WERI-Rb-1 (cell line): ENCODE results near the gene CDK17.

Experiments used
- DNase-seq: peaks from one replicate; pipeline ENCODE4 v3.0.0-alpha.2; 2020
- H3K27ac ChIP-seq: fragments of 250-450 bp; sonication (Bioruptor Pico); 2 replicates; pipeline ENCODE4 v1.5.1; 2020; ENCODE audit warnings: mild to moderate bottlenecking, moderate library complexity
- H3K27me3 ChIP-seq: fragments of 250-450 bp; sonication (Bioruptor Pico); 2 replicates; pipeline ENCODE4 v1.5.1; 2021; ENCODE audit warnings: mild to moderate bottlenecking, low read depth, moderate library complexity; ENCODE audit not compliant: insufficient read depth, severe bottlenecking
- H3K36me3 ChIP-seq: fragments of 250-450 bp; sonication (Bioruptor Pico); 2 replicates; pipeline ENCODE4 v1.5.1; 2020; ENCODE audit warnings: mild to moderate bottlenecking, moderate library complexity
- H3K4me3 ChIP-seq: 2 replicates; pipeline ENCODE4 v1.5.1; 2011; ENCODE audit warnings: low read depth, mild to moderate bottlenecking, control low read depth, low read length
- H3K9me3 ChIP-seq: fragments of 250-450 bp; sonication (Bioruptor Pico); 2 replicates; pipeline ENCODE4 v1.5.1; 2021; ENCODE audit warnings: mild to moderate bottlenecking, moderate library complexity; ENCODE audit not compliant: severe bottlenecking
- TF ChIP-seq, protein P1 (sequence below): IDR thresholded peaks from 2 replicates; pipeline ENCODE4 v1.5.1; 2011; ENCODE audit warnings: low read depth, mild to moderate bottlenecking, control low read depth, inconsistent platforms, low read length

Gene CDK17

DNA sequence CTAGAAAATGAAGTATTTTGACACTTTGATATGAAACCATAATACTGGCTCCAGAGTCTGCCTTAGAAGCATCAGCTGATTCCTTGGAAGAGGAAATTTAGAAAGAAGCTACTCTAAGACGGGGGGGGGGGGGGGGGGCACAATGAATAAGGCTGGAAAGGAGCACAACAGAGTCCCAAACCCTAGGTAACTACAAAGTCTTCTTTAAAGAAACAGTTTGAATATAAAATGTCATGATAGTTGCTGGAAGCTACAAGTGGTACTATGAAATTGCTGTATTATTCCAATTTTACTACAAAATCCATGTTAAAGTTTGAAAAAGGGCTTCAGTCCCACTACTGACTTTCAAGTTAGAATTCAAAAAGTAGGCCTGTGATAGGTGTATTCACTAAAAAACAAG, 31.6 kb downstream of the CDK17 start:
- H3K4me3 ChIP-seq = no peak overlapping the region
- H3K9me3 ChIP-seq = no peaks in the 10 kb centered on the region
- TF ChIP-seq, protein P1, sequence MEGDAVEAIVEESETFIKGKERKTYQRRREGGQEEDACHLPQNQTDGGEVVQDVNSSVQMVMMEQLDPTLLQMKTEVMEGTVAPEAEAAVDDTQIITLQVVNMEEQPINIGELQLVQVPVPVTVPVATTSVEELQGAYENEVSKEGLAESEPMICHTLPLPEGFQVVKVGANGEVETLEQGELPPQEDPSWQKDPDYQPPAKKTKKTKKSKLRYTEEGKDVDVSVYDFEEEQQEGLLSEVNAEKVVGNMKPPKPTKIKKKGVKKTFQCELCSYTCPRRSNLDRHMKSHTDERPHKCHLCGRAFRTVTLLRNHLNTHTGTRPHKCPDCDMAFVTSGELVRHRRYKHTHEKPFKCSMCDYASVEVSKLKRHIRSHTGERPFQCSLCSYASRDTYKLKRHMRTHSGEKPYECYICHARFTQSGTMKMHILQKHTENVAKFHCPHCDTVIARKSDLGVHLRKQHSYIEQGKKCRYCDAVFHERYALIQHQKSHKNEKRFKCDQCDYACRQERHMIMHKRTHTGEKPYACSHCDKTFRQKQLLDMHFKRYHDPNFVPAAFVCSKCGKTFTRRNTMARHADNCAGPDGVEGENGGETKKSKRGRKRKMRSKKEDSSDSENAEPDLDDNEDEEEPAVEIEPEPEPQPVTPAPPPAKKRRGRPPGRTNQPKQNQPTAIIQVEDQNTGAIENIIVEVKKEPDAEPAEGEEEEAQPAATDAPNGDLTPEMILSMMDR = no peak
- H3K36me3 ChIP-seq = no peaks in the 10 kb centered on the region
- no peak overlapping the region for H3K27ac ChIP-seq
- no peaks in the 10 kb centered on the region for H3K27me3 ChIP-seq
- no peak for DNase-seq

DNA sequence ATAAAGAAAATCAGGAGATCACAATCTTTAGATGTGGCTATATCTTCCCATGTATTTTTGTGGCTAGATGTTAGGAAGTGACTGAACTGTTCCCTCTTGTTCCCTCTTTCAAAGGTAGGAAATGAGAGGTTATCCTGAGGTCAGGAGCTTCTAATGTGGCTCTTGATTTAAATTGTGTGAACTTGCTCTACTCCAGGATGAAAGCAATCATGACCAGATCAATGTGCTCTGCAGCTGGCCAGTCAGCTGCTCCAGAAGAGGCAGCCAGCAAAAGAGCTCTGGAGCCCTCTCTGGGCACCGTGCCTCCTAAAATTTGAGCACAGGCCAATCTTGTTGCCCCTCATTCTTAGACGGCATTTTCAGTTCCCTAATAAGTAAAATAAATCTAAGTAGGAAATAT, 32.0 kb downstream of the CDK17 start:
- no peak overlapping the region for H3K4me3 ChIP-seq
- DNase-seq = no peak
- H3K9me3 ChIP-seq = no peaks in the 10 kb centered on the region
- no peaks in the 10 kb centered on the region for H3K36me3 ChIP-seq
- no peaks in the 10 kb centered on the region for H3K27me3 ChIP-seq
- TF ChIP-seq, protein P1 = no peak
- H3K27ac ChIP-seq = no peak overlapping the region

DNA sequence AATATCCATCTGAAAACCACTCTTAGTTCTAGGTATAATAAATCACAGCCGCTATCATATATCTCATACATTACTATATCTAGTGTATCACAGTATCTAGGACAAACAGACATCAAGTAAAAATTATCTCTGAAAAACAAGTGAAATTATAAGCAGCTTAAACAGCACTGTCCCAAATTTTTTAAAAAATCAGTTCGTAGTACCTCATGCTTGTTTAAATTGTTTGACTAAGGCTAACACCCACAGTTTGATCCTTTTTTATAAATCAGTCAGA, 33.9 kb downstream of the CDK17 start:
- TF ChIP-seq, protein P1 = no peak
- no peaks in the 10 kb centered on the region for H3K36me3 ChIP-seq
- no peak overlapping the region for H3K27ac ChIP-seq
- DNase-seq = no peak
- no peaks in the 10 kb centered on the region for H3K27me3 ChIP-seq
- H3K9me3 ChIP-seq = no peaks in the 10 kb centered on the region
- H3K4me3 ChIP-seq = no peak overlapping the region

DNA sequence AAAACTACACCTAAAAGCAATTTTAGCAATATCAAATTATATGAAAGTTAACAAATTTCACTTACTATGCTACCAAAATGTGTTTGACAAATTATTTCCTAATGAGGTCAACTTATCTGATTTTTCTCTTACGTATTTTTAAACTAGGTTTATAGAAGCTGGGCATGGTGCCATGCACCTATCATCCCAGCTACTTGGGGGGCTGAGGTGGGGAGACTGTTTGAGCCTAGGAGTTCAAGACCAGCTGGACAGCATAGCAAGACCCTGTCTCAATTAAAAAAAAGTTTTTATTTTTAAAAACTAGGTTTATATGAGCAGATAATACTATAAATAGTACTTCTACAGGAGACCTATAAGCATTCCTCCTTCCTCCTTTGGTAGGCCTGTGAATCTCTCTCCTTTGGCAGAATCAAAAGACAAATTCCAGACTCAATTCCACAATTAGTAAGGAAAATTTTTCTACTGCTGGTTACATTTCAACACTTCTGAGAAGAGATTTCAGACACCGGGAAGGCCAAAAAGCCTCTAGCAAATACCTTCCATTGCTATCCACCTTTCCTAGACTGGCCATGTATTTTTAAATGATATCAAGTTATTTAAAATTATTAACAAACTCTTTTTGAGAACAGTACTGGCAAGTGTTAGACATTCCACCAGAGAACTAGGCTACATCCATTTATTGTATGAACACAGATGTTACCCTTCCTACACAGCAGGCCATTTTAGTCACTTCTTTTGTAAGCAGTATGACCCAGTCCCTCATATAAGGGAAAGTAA, 34.4 kb downstream of the CDK17 start:
- Histone ChIP-seq H3K27me3 (no peaks in the 10 kb centered on the region), H3K27ac (no peak overlapping the region), H3K36me3 (no peaks in the 10 kb centered on the region), H3K9me3 (no peaks in the 10 kb centered on the region), H3K4me3 (no peak overlapping the region)
- TF ChIP-seq, protein P1 = no peak
- no peak for DNase-seq

DNA sequence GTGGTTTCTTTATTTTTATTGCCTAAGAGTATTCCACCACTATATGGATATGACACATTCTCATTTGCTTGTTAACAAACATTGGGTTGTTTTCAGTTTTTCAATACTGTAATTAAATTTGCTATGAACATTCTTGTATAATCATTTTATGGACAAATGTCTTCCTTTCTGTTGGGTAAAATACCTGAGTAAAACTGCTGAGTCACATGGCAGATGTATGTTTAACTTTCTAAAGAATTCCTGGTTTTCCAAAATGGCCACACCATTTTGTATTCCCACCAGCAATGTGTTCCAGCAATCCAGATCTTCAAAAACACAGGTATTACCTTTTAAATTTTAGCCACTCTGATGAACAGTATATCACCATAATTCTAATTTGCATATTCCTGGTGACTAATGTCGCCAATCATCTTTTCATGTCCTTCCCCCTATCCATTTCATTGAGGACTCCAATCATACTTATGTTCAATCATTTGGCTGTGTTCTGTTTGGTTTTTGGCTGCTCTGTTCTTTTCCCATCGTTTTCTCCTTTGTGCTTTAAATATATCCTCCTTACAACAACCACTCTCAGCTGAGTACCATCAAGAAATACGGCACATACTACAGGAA, 36.0 kb downstream of the CDK17 start:
- Histone ChIP-seq H3K27me3 (no peaks in the 10 kb centered on the region), H3K4me3 (no peak overlapping the region), H3K36me3 (no peaks in the 10 kb centered on the region; the same call in 1 of the 2 replicates), H3K27ac (no peak overlapping the region), H3K9me3 (no peaks in the 10 kb centered on the region)
- no peak for DNase-seq
- TF ChIP-seq, protein P1 = no peak
